Vagina (tissue), 2 donors: ENCODE data around the gene AGO4. TPM values are rescaled to one million over a fixed set of nuclear protein-coding genes. Genes with fewer than 3 reads are reported as not detected.

Experiments
- DNase-seq, 2 donors: peaks; one replicate each; pipeline ENCODE4 v3.0.0-alpha.2; 2017; ENCODE audit errors: extremely low spot score in 2 of 2
- H3K27ac ChIP-seq: fragments of 200-600 bp; sonication (generic); one replicate; pipeline ENCODE4 v1.5.1; 2019
- H3K27me3 ChIP-seq: fragments of 200-600 bp; sonication (generic); one replicate; pipeline ENCODE4 v1.5.1; 2019
- H3K36me3 ChIP-seq, 2 donors: fragments of 200-600 bp; sonication (generic); one replicate each; pipeline ENCODE4 v1.5.1; 2017 to 2019
- H3K4me1 ChIP-seq: fragments of 200-600 bp; sonication (generic); one replicate; pipeline ENCODE4 v1.5.1; 2019
- H3K4me3 ChIP-seq, 2 donors: fragments of 200-600 bp; sonication (generic); 1 replicate in 1 of 2; 2 replicates in 1 of 2; pipeline ENCODE4 v1.5.1; 2016 to 2019
- H3K9me3 ChIP-seq: fragments of 200-600 bp; sonication (generic); one replicate; pipeline ENCODE4 v1.5.1; 2019
- POLR2A ChIP-seq, 2 donors: fragments of 450-650 bp; IDR thresholded peaks; one replicate each; pipeline ENCODE4 v1.6.1; 2017; ENCODE audit warnings: antibody characterized with exemption in 2 of 2, mild to moderate bottlenecking in 2 of 2, moderate library complexity in 2 of 2
- POLR2AphosphoS5 ChIP-seq, 2 donors: sonication (generic); formaldehyde crosslinking; IDR thresholded peaks; one replicate each; pipeline ENCODE4 v1.9.0; 2017; ENCODE audit warnings: antibody characterized with exemption in 2 of 2, mild to moderate bottlenecking in 2 of 2, low read depth in 1 of 2; ENCODE audit not compliant: insufficient read depth in 1 of 2
- intact Hi-C: fragments of 100-400 bp; cut with DNase I; formaldehyde crosslinking; loops from one replicate; pipeline ENCODE4 v1.15.1; 2023
- total RNA-seq: library from RNA; depleted of rRNA; stranded (reverse); fragments of >200 nt; gene quantifications from one replicate; pipeline ENCODE4 v1.2.3, GENCODE V29; 2016
- TF ChIP-seq, protein P1 (sequence below), 3 experiments: fragments of 450-650 bp in 2 of 3; fragments of 200-600 bp in 1 of 3; sonication (generic) in 1 of 3; IDR thresholded peaks; one replicate each; pipeline ENCODE4 v1.5.1; 2017 to 2019; ENCODE audit warnings: antibody characterized with exemption in 3 of 3, mild to moderate bottlenecking in 2 of 3, moderate library complexity in 2 of 3

Gene AGO4
- total RNA-seq, 1 donor from 2014 or later, result 18.4 TPM

- no peak overlapping the region for H3K27ac ChIP-seq
- H3K4me3 ChIP-seq, result no peak overlapping the region
- no peak for DNase-seq
- no peaks in the 10 kb centered on the region for H3K4me1 ChIP-seq
- no peaks in the 10 kb centered on the region for H3K27me3 ChIP-seq
- no peak for TF ChIP-seq POLR2A (IDR thresholded peaks at IDR 0.05)
- TF ChIP-seq, protein P1, sequence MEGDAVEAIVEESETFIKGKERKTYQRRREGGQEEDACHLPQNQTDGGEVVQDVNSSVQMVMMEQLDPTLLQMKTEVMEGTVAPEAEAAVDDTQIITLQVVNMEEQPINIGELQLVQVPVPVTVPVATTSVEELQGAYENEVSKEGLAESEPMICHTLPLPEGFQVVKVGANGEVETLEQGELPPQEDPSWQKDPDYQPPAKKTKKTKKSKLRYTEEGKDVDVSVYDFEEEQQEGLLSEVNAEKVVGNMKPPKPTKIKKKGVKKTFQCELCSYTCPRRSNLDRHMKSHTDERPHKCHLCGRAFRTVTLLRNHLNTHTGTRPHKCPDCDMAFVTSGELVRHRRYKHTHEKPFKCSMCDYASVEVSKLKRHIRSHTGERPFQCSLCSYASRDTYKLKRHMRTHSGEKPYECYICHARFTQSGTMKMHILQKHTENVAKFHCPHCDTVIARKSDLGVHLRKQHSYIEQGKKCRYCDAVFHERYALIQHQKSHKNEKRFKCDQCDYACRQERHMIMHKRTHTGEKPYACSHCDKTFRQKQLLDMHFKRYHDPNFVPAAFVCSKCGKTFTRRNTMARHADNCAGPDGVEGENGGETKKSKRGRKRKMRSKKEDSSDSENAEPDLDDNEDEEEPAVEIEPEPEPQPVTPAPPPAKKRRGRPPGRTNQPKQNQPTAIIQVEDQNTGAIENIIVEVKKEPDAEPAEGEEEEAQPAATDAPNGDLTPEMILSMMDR (IDR thresholded peaks at IDR 0.05), result no peak
- TF ChIP-seq POLR2AphosphoS5 (IDR thresholded peaks at IDR 0.05; ENCODE audit: insufficient read depth in 1 of 2, low read depth in 1 of 2), result no peak
- intact Hi-C loops, result no loop called here
- H3K36me3 ChIP-seq, result peaks cover 0 to 63% of the 10 kb centered on the region in 2 donors
- no peaks in the 10 kb centered on the region for H3K9me3 ChIP-seq
These were observed 28.9 kb downstream of the AGO4 start for GRCh38 chr1:35836734-35837133.

GRCh38 chr1:35838693-35839245, 31.0 kb downstream of the AGO4 start:
- Histone ChIP-seq H3K4me1 (no peaks in the 10 kb centered on the region), H3K36me3 (peaks cover 0 to 62% of the 10 kb centered on the region in 2 donors), H3K27ac (no peak overlapping the region), H3K4me3 (no peak overlapping the region), H3K27me3 (no peaks in the 10 kb centered on the region), H3K9me3 (no peaks in the 10 kb centered on the region)
- no peak for DNase-seq
- TF ChIP-seq, protein P1 (IDR thresholded peaks at IDR 0.05), result no peak
- TF ChIP-seq POLR2AphosphoS5 (IDR thresholded peaks at IDR 0.05; ENCODE audit: insufficient read depth in 1 of 2, low read depth in 1 of 2) (no peak), POLR2A (IDR thresholded peaks at IDR 0.05) (no peak)
- intact Hi-C loops, result no loop called here

GRCh38 chr1:35844826-35845225, 37.0 kb downstream of the AGO4 start:
- intact Hi-C loops, result no loop called here
- H3K36me3 ChIP-seq, result peaks cover 0 to 29% of the 10 kb centered on the region in 2 donors
- H3K4me1 ChIP-seq, result no peaks in the 10 kb centered on the region
- no peak overlapping the region for H3K4me3 ChIP-seq
- no peaks in the 10 kb centered on the region for H3K9me3 ChIP-seq
- H3K27ac ChIP-seq, result no peak overlapping the region
- DNase-seq, result no peak
- no peaks in the 10 kb centered on the region for H3K27me3 ChIP-seq
- TF ChIP-seq, protein P1 (IDR thresholded peaks at IDR 0.05), result no peak
- TF ChIP-seq POLR2AphosphoS5 (IDR thresholded peaks at IDR 0.05; ENCODE audit: insufficient read depth in 1 of 2, low read depth in 1 of 2) (no peak), POLR2A (IDR thresholded peaks at IDR 0.05) (no peak)

DNA sequence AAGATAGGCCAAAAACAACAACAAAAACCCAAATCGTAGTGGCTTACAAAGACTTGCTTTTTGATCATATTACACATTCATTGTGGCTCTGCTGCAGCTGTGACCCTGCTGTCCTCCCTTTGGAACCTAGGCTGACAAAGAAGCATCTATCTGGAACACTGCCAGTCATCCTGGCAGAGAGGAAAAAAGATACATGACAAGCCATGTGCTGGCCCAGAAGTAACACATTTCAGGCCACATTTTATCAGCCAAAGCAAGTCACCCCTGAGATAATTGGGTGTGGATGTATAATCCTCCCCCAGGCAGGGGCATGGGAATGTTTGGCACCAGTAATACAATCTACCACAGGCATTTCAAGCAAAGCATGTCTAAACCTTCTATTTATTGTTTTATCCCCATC, 38.0 kb downstream of the AGO4 start:
- H3K4me1 ChIP-seq, result peaks cover 9% of the 10 kb centered on the region
- no peak overlapping the region for H3K27ac ChIP-seq
- no peak for TF ChIP-seq POLR2AphosphoS5 (IDR thresholded peaks at IDR 0.05; ENCODE audit: insufficient read depth in 1 of 2, low read depth in 1 of 2)
- TF ChIP-seq, protein P1 (IDR thresholded peaks at IDR 0.05), result no peak
- TF ChIP-seq POLR2A (IDR thresholded peaks at IDR 0.05), result no peak
- no peaks in the 10 kb centered on the region for H3K27me3 ChIP-seq
- intact Hi-C loops, result no loop called here
- H3K9me3 ChIP-seq, result no peaks in the 10 kb centered on the region
- no peak for DNase-seq
- peaks cover 0 to 25% of the 10 kb centered on the region in 2 donors for H3K36me3 ChIP-seq
- no peak overlapping the region for H3K4me3 ChIP-seq

- H3K9me3 ChIP-seq, result no peaks in the 10 kb centered on the region
- H3K27ac ChIP-seq, result no peak overlapping the region
- no peaks in the 10 kb centered on the region for H3K27me3 ChIP-seq
- no peak overlapping the region for H3K4me3 ChIP-seq
- TF ChIP-seq POLR2A (IDR thresholded peaks at IDR 0.05), result no peak
- TF ChIP-seq, protein P1 (IDR thresholded peaks at IDR 0.05), result no peak
- TF ChIP-seq POLR2AphosphoS5 (IDR thresholded peaks at IDR 0.05; ENCODE audit: insufficient read depth in 1 of 2, low read depth in 1 of 2), result no peak
- no peak for DNase-seq
- H3K36me3 ChIP-seq, result peaks cover 0 to 12% of the 10 kb centered on the region in 2 donors
- H3K4me1 ChIP-seq, result peaks cover 23% of the 10 kb centered on the region
- intact Hi-C loops, result no loop called here
These were observed 40.2 kb downstream of the AGO4 start for GRCh38 chr1:35847935-35848565.
